ENCODE data around the gene CIAO2B.

- TF ChIP-seq CTCF (conservative IDR thresholded peaks at IDR 0.05; ENCODE audit: low read length) (peak; percentile 93), EZH2phosphoT487 (IDR thresholded peaks at IDR 0.05; ENCODE audit: borderline replicate concordance) (no peak)
Observed at GRCh38 chr16:66947302-66948065, 13.3 kb upstream of the CIAO2B start.
